HepG2 (cell line): ENCODE results near the gene RTRAF. TPM values are rescaled to one million over a fixed set of nuclear protein-coding genes. Genes with fewer than 3 reads are reported as not detected.

Source experiments
- ATF4 ChIP-seq, 2 experiments: fragments of 450-650 bp in 1 of 2; sonication (generic) in 1 of 2; formaldehyde crosslinking; IDR thresholded peaks; 2 replicates each; pipeline versions ENCODE4 v1.5.0 to v1.8.0; 2020 to 2022; ENCODE audit warnings: mild to moderate bottlenecking in 1 of 2, missing genetic modification reagents in 1 of 2
- GFI1 ChIP-seq: sonication (generic); formaldehyde crosslinking; IDR thresholded peaks from 2 replicates; pipeline ENCODE4 v1.5.0; 2020; ENCODE audit warnings: missing genetic modification reagents, mild to moderate bottlenecking, borderline replicate concordance
- NFKB2 ChIP-seq: sonication (generic); formaldehyde crosslinking; IDR thresholded peaks from 2 replicates; pipeline ENCODE4 v1.4.0; 2020; ENCODE audit warnings: missing genetic modification reagents, borderline replicate concordance
- NKX3-1 ChIP-seq: sonication (generic); formaldehyde crosslinking; IDR thresholded peaks from 2 replicates; pipeline ENCODE4 v1.5.0; 2020; ENCODE audit warnings: missing genetic modification reagents
- POLR2A ChIP-seq, 2 experiments: IDR thresholded peaks; 2 replicates each; pipeline ENCODE4 v1.6.1; 2011; ENCODE audit warnings: low read depth in 2 of 2, low read length in 2 of 2, mild to moderate bottlenecking in 1 of 2, moderate library complexity in 1 of 2; ENCODE audit not compliant: insufficient read depth in 1 of 2
- REST ChIP-seq, 2 experiments: IDR thresholded peaks; 2 replicates each; pipeline ENCODE4 v1.6.1; 2011 to 2012; ENCODE audit warnings: low read length in 2 of 2, borderline replicate concordance in 1 of 2, low read depth in 1 of 2, mild to moderate bottlenecking in 1 of 2, moderate library complexity in 1 of 2
- ZBTB1 ChIP-seq: sonication (generic); formaldehyde crosslinking; IDR thresholded peaks from 2 replicates; pipeline ENCODE4 v1.4.0; 2020; ENCODE audit warnings: missing genetic modification reagents, borderline replicate concordance
- ZFP62 ChIP-seq: sonication (generic); formaldehyde crosslinking; IDR thresholded peaks from 2 replicates; pipeline ENCODE4 v1.4.0; 2020; ENCODE audit warnings: missing genetic modification reagents
- ZNF580 ChIP-seq: IDR thresholded peaks from 2 replicates; pipeline ENCODE4 v1.6.1; 2016; ENCODE audit warnings: low read depth, borderline replicate concordance
- polyA plus RNA-seq, 8 experiments: library from polyadenylated mRNA; depleted of rRNA in 3 of 8; stranded (reverse) in 7 of 8; unstranded in 1 of 8; fragments of >200 nt; fragmentation: Illumina TruSeq in 4 of 8; extraction: Trizol in 4 of 8; gene quantifications; 2 replicates each; pipeline versions ENCODE4 v1.2.1 to v1.2.3, GENCODE V29; 2011 to 2016; ENCODE audit warnings: low read depth in 4 of 8, missing spikeins in 1 of 8, mixed read lengths in 1 of 8; ENCODE audit not compliant: insufficient read depth in 1 of 8
- total RNA-seq, 5 experiments: library from RNA; depleted of rRNA; stranded (reverse); fragments of >200 nt; fragmentation: Illumina TruSeq; extraction: Trizol; gene quantifications; 2 replicates each; pipeline ENCODE4 v1.2.3, GENCODE V29; 2016; ENCODE audit warnings: low read depth in 1 of 5
- TF ChIP-seq, protein P1 (sequence below), 2 experiments: fragments of 450-650 bp in 1 of 2; sonication (generic) in 1 of 2; formaldehyde crosslinking in 1 of 2; IDR thresholded peaks; 2 replicates each; pipeline versions ENCODE4 v1.6.1 to v1.8.0; 2016 to 2022; ENCODE audit warnings: antibody characterized with exemption in 1 of 2, mild to moderate bottlenecking in 1 of 2, missing genetic modification reagents in 1 of 2
- TF ChIP-seq, protein P2 (sequence below): sonication (generic); formaldehyde crosslinking; IDR thresholded peaks from 2 replicates; pipeline ENCODE4 v1.4.0; 2020; ENCODE audit warnings: missing genetic modification reagents, mild to moderate bottlenecking, borderline replicate concordance

The RTRAF gene
- total and polyA plus RNA-seq, 2 of the 13 experiments (the other 11 are each of a cell fraction or from before 2014, with no cell fraction given): 137 to 258 TPM

GRCh38 chr14:51989293-51990234 is at the start of gene RTRAF (continued):
- TF ChIP-seq REST (IDR thresholded peaks at IDR 0.05; ENCODE audit: borderline replicate concordance in 1 of 2, low read depth in 1 of 2, low read length in 2 of 2) (no peak; a peak in 1 of 4 replicates), ZNF580 (CRISPR knock-in tag) (peak; percentile 89; the same call in 1 of the 2 replicates), NKX3-1 (CRISPR knock-in tag) (no peak), ZBTB1 (CRISPR knock-in tag) (no peak; the same call in 1 of the 2 replicates), NFKB2 (CRISPR knock-in tag) (peak; percentile 89; the same call in 1 of the 2 replicates), ATF4 (CRISPR knock-in tag; IDR thresholded peaks at IDR 0.05) (0 out of 4 replicates have a peak, but pooled peaks of 1 of the 2 experiments have one; percentile 16), ZFP62 (CRISPR knock-in tag) (no peak), GFI1 (no peak), POLR2A (IDR thresholded peaks at IDR 0.05; ENCODE audit: insufficient read depth in 1 of 2, low read depth in 2 of 2, low read length in 2 of 2) (peak; percentile 81 to 84)
- TF ChIP-seq, protein P1, sequence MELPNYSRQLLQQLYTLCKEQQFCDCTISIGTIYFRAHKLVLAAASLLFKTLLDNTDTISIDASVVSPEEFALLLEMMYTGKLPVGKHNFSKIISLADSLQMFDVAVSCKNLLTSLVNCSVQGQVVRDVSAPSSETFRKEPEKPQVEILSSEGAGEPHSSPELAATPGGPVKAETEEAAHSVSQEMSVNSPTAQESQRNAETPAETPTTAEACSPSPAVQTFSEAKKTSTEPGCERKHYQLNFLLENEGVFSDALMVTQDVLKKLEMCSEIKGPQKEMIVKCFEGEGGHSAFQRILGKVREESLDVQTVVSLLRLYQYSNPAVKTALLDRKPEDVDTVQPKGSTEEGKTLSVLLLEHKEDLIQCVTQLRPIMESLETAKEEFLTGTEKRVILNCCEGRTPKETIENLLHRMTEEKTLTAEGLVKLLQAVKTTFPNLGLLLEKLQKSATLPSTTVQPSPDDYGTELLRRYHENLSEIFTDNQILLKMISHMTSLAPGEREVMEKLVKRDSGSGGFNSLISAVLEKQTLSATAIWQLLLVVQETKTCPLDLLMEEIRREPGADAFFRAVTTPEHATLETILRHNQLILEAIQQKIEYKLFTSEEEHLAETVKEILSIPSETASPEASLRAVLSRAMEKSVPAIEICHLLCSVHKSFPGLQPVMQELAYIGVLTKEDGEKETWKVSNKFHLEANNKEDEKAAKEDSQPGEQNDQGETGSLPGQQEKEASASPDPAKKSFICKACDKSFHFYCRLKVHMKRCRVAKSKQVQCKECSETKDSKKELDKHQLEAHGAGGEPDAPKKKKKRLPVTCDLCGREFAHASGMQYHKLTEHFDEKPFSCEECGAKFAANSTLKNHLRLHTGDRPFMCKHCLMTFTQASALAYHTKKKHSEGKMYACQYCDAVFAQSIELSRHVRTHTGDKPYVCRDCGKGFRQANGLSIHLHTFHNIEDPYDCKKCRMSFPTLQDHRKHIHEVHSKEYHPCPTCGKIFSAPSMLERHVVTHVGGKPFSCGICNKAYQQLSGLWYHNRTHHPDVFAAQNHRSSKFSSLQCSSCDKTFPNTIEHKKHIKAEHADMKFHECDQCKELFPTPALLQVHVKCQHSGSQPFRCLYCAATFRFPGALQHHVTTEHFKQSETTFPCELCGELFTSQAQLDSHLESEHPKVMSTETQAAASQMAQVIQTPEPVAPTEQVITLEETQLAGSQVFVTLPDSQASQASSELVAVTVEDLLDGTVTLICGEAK (IDR thresholded peaks at IDR 0.05): peak; percentile 99
- TF ChIP-seq, protein P1 (CRISPR knock-in tag; IDR thresholded peaks at IDR 0.05): peak; percentile 100
- TF ChIP-seq, protein P2, sequence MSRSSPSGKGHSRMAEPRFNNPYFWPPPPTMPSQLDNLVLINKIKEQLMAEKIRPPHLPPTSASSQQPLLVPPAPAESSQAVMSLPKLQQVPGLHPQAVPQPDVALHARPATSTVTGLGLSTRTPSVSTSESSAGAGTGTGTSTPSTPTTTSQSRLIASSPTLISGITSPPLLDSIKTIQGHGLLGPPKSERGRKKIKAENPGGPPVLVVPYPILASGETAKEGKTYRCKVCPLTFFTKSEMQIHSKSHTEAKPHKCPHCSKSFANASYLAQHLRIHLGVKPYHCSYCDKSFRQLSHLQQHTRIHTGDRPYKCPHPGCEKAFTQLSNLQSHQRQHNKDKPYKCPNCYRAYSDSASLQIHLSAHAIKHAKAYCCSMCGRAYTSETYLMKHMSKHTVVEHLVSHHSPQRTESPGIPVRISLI (CRISPR knock-in tag): peak; percentile 14; the same call in 1 of the 2 replicates
